22Rv1 (cell line): ENCODE data around the gene KAZN.

Source experiments
- H3K27ac ChIP-seq: fragments of 450-650 bp; 2 replicates; pipeline ENCODE4 v1.5.1; 2017
- ZFX ChIP-seq: fragments of 450-650 bp; IDR thresholded peaks from 2 replicates; pipeline ENCODE4 v1.6.1; 2017; ENCODE audit warnings: antibody characterized with exemption, borderline replicate concordance
- TF ChIP-seq, protein P1 (sequence below): fragments of 450-650 bp; IDR thresholded peaks from 2 replicates; pipeline ENCODE4 v1.5.1; 2017; ENCODE audit warnings: mild to moderate bottlenecking

KAZN gene

DNA sequence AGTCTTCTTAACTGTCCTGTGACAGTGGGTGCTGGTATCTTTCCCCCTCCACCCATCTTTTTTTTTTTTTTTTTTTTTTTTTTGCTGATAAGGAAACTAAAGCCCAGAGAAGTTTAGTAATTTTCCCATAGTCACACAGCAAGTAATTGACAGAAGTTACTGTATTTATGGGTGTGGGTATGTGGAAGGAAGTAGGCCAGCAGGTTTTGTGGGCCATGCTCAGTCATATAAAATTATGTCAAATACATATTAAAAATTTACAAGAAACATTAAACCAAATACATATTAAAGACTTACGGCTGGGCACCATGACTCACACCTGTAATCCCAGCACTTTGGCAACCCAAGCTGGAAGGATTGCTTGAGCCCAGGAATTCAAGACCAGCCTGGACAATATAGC is 51.5 kb downstream of the KAZN start:
- H3K27ac ChIP-seq = no peak overlapping the region
- no peak for TF ChIP-seq ZFX
- TF ChIP-seq, protein P1, sequence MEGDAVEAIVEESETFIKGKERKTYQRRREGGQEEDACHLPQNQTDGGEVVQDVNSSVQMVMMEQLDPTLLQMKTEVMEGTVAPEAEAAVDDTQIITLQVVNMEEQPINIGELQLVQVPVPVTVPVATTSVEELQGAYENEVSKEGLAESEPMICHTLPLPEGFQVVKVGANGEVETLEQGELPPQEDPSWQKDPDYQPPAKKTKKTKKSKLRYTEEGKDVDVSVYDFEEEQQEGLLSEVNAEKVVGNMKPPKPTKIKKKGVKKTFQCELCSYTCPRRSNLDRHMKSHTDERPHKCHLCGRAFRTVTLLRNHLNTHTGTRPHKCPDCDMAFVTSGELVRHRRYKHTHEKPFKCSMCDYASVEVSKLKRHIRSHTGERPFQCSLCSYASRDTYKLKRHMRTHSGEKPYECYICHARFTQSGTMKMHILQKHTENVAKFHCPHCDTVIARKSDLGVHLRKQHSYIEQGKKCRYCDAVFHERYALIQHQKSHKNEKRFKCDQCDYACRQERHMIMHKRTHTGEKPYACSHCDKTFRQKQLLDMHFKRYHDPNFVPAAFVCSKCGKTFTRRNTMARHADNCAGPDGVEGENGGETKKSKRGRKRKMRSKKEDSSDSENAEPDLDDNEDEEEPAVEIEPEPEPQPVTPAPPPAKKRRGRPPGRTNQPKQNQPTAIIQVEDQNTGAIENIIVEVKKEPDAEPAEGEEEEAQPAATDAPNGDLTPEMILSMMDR = no peak

- no peak overlapping the region for H3K27ac ChIP-seq
- TF ChIP-seq ZFX = no peak
- TF ChIP-seq, protein P1 = no peak
Measured at GRCh38 chr1:14650951-14651350, 52.5 kb downstream of the KAZN start.

GRCh38 chr1:14652840-14653239 is 54.4 kb downstream of the KAZN start:
- no peak overlapping the region for H3K27ac ChIP-seq
- TF ChIP-seq, protein P1 = no peak
- TF ChIP-seq ZFX = no peak

- no peak overlapping the region for H3K27ac ChIP-seq
- TF ChIP-seq ZFX = no peak
- TF ChIP-seq, protein P1 = no peak
Measured at GRCh38 chr1:14653461-14653960, 55.0 kb downstream of the KAZN start.

- H3K27ac ChIP-seq = no peak overlapping the region
- TF ChIP-seq, protein P1 = no peak
- no peak for TF ChIP-seq ZFX
Measured at GRCh38 chr1:14654554-14654953, 56.1 kb downstream of the KAZN start.

DNA sequence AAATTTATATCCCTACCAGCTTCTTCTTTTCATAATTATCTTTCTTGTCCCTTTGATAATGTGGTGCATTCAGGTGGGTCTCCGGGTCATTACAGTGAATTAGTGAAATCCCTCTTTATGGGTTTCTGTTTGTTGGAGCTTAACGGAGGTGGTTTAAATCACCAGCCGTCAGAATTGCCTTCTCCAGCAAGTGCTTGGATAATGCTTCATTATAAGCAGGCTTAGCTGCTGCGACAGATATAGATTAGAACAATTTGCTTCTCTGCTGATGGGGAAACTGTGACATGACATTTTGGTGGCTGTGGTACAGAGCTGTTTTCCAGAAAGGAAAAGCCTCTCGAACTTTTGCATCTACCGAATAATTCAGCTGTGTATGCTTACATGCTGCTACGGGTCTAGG is 56.9 kb downstream of the KAZN start:
- H3K27ac ChIP-seq = no peak overlapping the region
- TF ChIP-seq, protein P1 = no peak
- no peak for TF ChIP-seq ZFX

DNA sequence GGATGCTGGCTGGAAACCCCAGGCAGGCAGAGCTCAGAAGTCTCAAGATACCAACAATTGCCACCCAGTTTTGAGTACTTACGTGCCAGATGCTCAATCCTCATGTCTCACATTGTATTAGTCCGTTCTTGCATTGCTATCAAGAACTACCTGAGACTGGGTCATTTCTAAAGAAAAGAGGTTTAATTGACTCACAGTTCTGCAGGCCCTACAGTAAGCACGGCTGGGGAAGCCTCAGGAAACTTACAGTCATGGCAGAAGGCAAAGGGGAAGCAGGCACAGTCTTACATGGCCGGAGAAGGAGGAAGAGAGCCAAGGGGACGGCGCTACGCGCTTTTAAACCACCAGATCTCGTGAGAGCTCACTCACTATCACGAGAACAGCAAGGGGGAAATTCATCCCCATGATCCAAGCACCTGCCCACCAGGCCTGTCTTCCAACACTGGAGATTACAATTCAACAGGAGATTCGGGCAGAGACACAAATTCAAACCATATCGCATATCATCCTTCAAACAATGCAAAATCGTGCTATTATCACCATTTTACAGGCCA is 58.0 kb downstream of the KAZN start:
- no peak overlapping the region for H3K27ac ChIP-seq
- no peak for TF ChIP-seq ZFX
- TF ChIP-seq, protein P1 = no peak
